ENCODE results near the gene ZNHIT3. TPM values are rescaled to one million over a fixed set of nuclear protein-coding genes. Genes with fewer than 3 reads are reported as not detected.

The ZNHIT3 gene
- total and polyA plus RNA-seq, 2 of the 13 experiments (the other 11 are each of a cell fraction or from before 2014, with no cell fraction given): 66.6 to 77.4 TPM

GRCh38 chr17:36482611-36483504, 3.6 kb upstream of the ZNHIT3 start (continued):
- TF ChIP-seq KLF12 (CRISPR knock-in tag; IDR thresholded peaks at IDR 0.05; ENCODE audit: borderline replicate concordance): no peak
- TF ChIP-seq ETV5 (CRISPR knock-in tag; IDR thresholded peaks at IDR 0.05; ENCODE audit: borderline replicate concordance): peak; percentile 50
- TF ChIP-seq ZNF160 (CRISPR knock-in tag; IDR thresholded peaks at IDR 0.05): peak; percentile 87
- TF ChIP-seq SP140L (CRISPR knock-in tag; IDR thresholded peaks at IDR 0.05; ENCODE audit: borderline replicate concordance): no peak
- no peak for TF ChIP-seq FOXP1 (IDR thresholded peaks at IDR 0.05)
- no peak for TF ChIP-seq FOXP1 (CRISPR knock-in tag; IDR thresholded peaks at IDR 0.05)
- TF ChIP-seq DMAP1 (CRISPR knock-in tag; IDR thresholded peaks at IDR 0.05): peak; percentile 39; the same call in 1 of the 2 replicates
- TF ChIP-seq KMT2B (CRISPR knock-in tag; IDR thresholded peaks at IDR 0.05): 0 out of 2 replicates have a peak, but pooled peaks have one; percentile 42
- TF ChIP-seq ZFP91 (CRISPR knock-in tag; IDR thresholded peaks at IDR 0.05; ENCODE audit: borderline replicate concordance): peak; percentile 93
- no peak for TF ChIP-seq ZNF337 (CRISPR knock-in tag; IDR thresholded peaks at IDR 0.05; ENCODE audit: borderline replicate concordance, low read depth)
- no peak for TF ChIP-seq RBM22 (optimal IDR thresholded peaks at IDR 0.05; ENCODE audit: low read length)
- peak; percentile 95 for TF ChIP-seq REXO4 (CRISPR knock-in tag; IDR thresholded peaks at IDR 0.05; ENCODE audit: borderline replicate concordance)
- no peak for TF ChIP-seq GABPA (IDR thresholded peaks at IDR 0.05; ENCODE audit: low read depth, low read length)
- no peak for TF ChIP-seq GABPA (CRISPR knock-in tag; IDR thresholded peaks at IDR 0.05; ENCODE audit: low read depth)
- TF ChIP-seq PAWR (CRISPR knock-in tag; IDR thresholded peaks at IDR 0.05; ENCODE audit: borderline replicate concordance): no peak
- TF ChIP-seq ZFP90 (CRISPR knock-in tag; IDR thresholded peaks at IDR 0.05; ENCODE audit: borderline replicate concordance): peak; percentile 67; the same call in 1 of the 2 replicates
- peak; percentile 90 for TF ChIP-seq BATF2 (CRISPR knock-in tag; IDR thresholded peaks at IDR 0.05)
- TF ChIP-seq ZNF296 (CRISPR knock-in tag; conservative IDR thresholded peaks at IDR 0.05): no peak
- TF ChIP-seq MYC (CRISPR knock-in tag; IDR thresholded peaks at IDR 0.05; ENCODE audit: borderline replicate concordance): peak; percentile 93
- 0 out of 2 replicates have a peak, but pooled peaks have one; percentile 33 for TF ChIP-seq TFE3 (CRISPR knock-in tag; IDR thresholded peaks at IDR 0.05)
- no peak for TF ChIP-seq ZSCAN30 (CRISPR knock-in tag; IDR thresholded peaks at IDR 0.05)
- TF ChIP-seq, protein P1, sequence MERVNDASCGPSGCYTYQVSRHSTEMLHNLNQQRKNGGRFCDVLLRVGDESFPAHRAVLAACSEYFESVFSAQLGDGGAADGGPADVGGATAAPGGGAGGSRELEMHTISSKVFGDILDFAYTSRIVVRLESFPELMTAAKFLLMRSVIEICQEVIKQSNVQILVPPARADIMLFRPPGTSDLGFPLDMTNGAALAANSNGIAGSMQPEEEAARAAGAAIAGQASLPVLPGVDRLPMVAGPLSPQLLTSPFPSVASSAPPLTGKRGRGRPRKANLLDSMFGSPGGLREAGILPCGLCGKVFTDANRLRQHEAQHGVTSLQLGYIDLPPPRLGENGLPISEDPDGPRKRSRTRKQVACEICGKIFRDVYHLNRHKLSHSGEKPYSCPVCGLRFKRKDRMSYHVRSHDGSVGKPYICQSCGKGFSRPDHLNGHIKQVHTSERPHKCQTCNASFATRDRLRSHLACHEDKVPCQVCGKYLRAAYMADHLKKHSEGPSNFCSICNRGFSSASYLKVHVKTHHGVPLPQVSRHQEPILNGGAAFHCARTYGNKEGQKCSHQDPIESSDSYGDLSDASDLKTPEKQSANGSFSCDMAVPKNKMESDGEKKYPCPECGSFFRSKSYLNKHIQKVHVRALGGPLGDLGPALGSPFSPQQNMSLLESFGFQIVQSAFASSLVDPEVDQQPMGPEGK (CRISPR knock-in tag; IDR thresholded peaks at IDR 0.05): peak; percentile 50
- TF ChIP-seq ZNF34 (CRISPR knock-in tag; IDR thresholded peaks at IDR 0.05; ENCODE audit: borderline replicate concordance): no peak
